ENCODE data around the gene PCBP3. TPM values are rescaled to one million over a fixed set of nuclear protein-coding genes. Genes with fewer than 3 reads are reported as not detected.

PCBP3 gene
- total RNA-seq, 1 donor from 2014 or later = 7.6 TPM

DNA sequence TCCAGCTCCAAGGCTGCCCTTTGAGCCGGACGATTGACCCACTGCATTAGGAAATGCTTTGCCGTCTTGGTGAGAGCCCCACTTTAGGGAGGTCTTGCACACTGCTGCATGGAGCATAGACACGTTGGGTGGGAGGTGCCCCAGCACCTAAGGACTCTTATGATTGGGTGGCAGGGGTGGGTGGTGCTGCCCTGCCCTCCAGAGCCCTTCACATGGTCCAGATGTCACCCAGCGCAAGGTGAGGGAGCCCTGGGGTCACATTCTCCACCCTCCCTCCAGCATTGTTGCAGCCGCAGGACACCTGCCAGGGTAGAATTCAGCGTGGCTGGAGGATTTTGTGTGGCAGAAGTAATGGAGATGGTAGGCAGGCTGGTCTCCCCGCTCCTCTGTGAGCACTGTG is 200.7 kb downstream of the PCBP3 start:
- DNase-seq (ENCODE audit: extremely low spot score, unreplicated experiment) = no peak
- Mint-ChIP-seq H3K36me3 (ENCODE audit: unreplicated experiment) (peaks cover 5% of the 10 kb centered on the region), H3K9me3 (ENCODE audit: unreplicated experiment) (peaks cover 7% of the 10 kb centered on the region), H3K4me1 (ENCODE audit: unreplicated experiment) (peaks cover 18% of the 10 kb centered on the region), H3K27me3 (ENCODE audit: unreplicated experiment) (peaks cover 7% of the 10 kb centered on the region), H3K4me3 (ENCODE audit: unreplicated experiment) (no peak overlapping the region), H3K27ac (ENCODE audit: unreplicated experiment) (no peak overlapping the region)
- TF ChIP-seq, protein P1, sequence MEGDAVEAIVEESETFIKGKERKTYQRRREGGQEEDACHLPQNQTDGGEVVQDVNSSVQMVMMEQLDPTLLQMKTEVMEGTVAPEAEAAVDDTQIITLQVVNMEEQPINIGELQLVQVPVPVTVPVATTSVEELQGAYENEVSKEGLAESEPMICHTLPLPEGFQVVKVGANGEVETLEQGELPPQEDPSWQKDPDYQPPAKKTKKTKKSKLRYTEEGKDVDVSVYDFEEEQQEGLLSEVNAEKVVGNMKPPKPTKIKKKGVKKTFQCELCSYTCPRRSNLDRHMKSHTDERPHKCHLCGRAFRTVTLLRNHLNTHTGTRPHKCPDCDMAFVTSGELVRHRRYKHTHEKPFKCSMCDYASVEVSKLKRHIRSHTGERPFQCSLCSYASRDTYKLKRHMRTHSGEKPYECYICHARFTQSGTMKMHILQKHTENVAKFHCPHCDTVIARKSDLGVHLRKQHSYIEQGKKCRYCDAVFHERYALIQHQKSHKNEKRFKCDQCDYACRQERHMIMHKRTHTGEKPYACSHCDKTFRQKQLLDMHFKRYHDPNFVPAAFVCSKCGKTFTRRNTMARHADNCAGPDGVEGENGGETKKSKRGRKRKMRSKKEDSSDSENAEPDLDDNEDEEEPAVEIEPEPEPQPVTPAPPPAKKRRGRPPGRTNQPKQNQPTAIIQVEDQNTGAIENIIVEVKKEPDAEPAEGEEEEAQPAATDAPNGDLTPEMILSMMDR (IDR thresholded peaks at IDR 0.05) = no peak

DNA sequence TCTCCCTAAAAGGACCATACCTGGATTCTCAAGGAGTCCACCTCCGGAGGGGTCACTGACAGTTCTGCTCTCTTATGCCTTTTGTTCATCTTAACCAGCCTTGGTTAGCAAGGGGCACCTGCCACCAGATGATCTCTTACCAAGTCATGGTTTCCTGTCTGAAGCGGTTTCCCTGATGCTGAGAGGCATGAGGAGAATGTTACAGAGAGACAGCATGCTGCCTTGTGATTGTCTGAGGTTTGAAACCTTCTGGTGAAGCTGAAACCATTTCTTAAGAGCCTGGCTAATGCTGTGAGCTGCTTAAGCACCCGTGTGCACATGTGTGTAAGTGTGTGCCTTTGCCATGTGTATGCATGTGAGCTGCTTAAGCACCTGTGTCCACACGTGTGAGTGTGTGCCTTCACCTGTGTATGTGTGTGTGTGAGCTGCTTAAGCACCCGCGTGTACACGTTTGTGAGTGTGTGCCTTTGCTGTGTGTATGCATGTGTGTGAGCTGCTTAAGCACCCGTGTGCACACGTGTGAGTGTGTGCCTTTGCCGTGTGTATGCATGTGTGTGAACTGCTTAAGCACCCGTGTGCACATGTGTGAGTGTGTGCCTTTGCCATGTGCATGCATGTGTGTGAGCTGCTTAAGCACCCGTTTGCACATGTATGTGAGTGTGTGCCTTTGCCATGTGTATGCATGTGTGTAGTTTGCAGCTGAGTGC is 201.7 kb downstream of the PCBP3 start:
- no peak for DNase-seq (ENCODE audit: extremely low spot score, unreplicated experiment)
- TF ChIP-seq, protein P1 (IDR thresholded peaks at IDR 0.05) = no peak
- H3K36me3 Mint-ChIP-seq (ENCODE audit: unreplicated experiment) = peaks cover 5% of the 10 kb centered on the region
- no peak overlapping the region for H3K4me3 Mint-ChIP-seq (ENCODE audit: unreplicated experiment)
- peaks cover 7% of the 10 kb centered on the region for H3K9me3 Mint-ChIP-seq (ENCODE audit: unreplicated experiment)
- H3K4me1 Mint-ChIP-seq (ENCODE audit: unreplicated experiment) = peaks cover 15% of the 10 kb centered on the region
- no peak overlapping the region for H3K27ac Mint-ChIP-seq (ENCODE audit: unreplicated experiment)
- H3K27me3 Mint-ChIP-seq (ENCODE audit: unreplicated experiment) = peaks cover 7% of the 10 kb centered on the region

DNA sequence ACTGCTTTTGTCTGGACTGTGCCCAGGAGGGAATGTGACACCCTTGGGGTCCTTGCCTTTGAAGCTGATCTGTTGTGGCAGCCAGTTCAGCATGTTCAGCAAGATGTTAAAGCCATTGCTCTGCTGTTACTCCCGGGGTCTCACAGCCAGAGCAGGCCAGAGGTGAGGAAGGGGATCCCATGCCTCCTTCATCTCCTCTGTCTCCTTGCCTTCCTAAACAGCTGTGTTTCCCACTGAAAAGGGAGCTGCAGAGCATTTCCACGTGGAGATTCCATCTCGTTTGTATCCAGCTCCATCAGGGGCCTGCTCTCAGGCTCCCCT is 202.2 kb downstream of the PCBP3 start:
- Mint-ChIP-seq H3K9me3 (ENCODE audit: unreplicated experiment) (peaks cover 7% of the 10 kb centered on the region), H3K27me3 (ENCODE audit: unreplicated experiment) (peaks cover 7% of the 10 kb centered on the region), H3K4me3 (ENCODE audit: unreplicated experiment) (no peak overlapping the region), H3K27ac (ENCODE audit: unreplicated experiment) (no peak overlapping the region), H3K36me3 (ENCODE audit: unreplicated experiment) (peaks cover 5% of the 10 kb centered on the region), H3K4me1 (ENCODE audit: unreplicated experiment) (peaks cover 15% of the 10 kb centered on the region)
- no peak for DNase-seq (ENCODE audit: extremely low spot score, unreplicated experiment)
- TF ChIP-seq, protein P1 (IDR thresholded peaks at IDR 0.05) = no peak

DNA sequence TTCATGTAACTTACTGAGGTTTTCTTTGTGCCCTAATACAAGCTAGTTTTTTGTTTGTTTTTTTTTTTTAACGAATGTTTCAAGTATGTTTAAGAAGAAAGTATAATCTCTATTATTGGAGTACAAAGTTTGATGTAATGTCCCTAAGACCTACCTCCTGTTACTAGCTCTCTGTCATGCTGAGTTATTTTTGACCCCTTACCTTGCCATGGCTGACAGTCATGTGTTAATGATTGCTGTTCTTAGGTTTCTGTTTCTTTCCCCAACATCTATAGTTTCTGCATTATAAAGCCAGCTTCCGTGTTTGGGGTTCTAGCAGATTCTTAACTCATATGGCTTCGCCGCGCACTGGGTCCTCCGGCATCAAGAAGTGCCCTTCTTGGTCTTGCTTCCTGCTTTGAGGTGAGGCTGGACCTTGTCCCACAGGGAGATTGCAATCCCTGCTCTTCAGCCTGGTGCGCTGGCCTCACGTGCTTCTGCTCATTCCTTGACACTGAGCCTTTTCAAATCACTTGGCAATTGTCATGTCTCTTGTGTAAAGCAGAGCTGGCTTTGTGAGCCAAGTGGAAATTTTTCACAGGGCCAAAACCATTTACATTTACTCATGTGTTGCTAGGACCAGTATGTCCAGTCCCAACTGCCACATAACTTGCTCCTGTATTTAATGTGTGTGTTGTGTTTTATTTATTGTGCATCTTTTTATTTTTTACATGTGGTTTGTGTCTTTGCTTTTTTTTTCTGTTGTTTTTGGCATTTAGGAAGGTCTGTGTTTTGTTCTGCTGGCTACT is 203.0 kb downstream of the PCBP3 start:
- Mint-ChIP-seq H3K27ac (ENCODE audit: unreplicated experiment) (no peak overlapping the region), H3K27me3 (ENCODE audit: unreplicated experiment) (peaks cover 9% of the 10 kb centered on the region), H3K9me3 (ENCODE audit: unreplicated experiment) (peaks cover 1% of the 10 kb centered on the region), H3K36me3 (ENCODE audit: unreplicated experiment) (no peaks in the 10 kb centered on the region), H3K4me1 (ENCODE audit: unreplicated experiment) (peaks cover 10% of the 10 kb centered on the region), H3K4me3 (ENCODE audit: unreplicated experiment) (no peak overlapping the region)
- TF ChIP-seq, protein P1 (IDR thresholded peaks at IDR 0.05) = no peak
- no peak for DNase-seq (ENCODE audit: extremely low spot score, unreplicated experiment)

DNA sequence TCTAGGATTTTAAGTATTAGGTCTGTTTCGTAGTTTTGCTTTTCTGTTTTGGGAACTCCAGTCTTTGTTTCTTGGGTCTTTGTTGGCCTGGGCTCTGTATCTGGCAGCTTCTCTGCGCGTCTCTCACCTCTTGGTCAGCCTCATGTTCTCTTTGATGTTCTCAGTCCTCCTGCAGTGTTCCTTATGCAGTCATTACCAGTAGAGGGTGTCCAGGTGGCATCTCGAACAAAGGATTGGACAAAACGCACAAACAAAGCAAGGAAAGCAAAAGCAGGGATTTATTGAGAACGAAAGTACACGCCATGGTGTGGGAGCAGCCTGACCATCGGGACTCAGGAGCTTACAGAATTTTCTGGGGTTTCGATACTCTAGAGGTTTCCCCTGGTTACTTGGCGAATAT is 204.3 kb downstream of the PCBP3 start:
- H3K9me3 Mint-ChIP-seq (ENCODE audit: unreplicated experiment) = no peaks in the 10 kb centered on the region
- H3K36me3 Mint-ChIP-seq (ENCODE audit: unreplicated experiment) = no peaks in the 10 kb centered on the region
- DNase-seq (ENCODE audit: extremely low spot score, unreplicated experiment) = no peak
- peaks cover 5% of the 10 kb centered on the region for H3K4me1 Mint-ChIP-seq (ENCODE audit: unreplicated experiment)
- H3K27me3 Mint-ChIP-seq (ENCODE audit: unreplicated experiment) = peaks cover 9% of the 10 kb centered on the region
- H3K27ac Mint-ChIP-seq (ENCODE audit: unreplicated experiment) = no peak overlapping the region
- TF ChIP-seq, protein P1 (IDR thresholded peaks at IDR 0.05) = no peak
- H3K4me3 Mint-ChIP-seq (ENCODE audit: unreplicated experiment) = no peak overlapping the region
